OCI-LY7 (cell line): Measurements from ENCODE around the gene HBM. TPM values are rescaled to one million over a fixed set of nuclear protein-coding genes. Genes with fewer than 3 reads are reported as not detected.

Experiments
- BruUV-seq: library from RNA; stranded (reverse); fragments of 400-500 nt; replicated peaks from 2 replicates; lab custom pipeline; 2021; lab: Mats Ljungman, UMichigan
- CTCF ChIA-PET: fragments of 300-600 bp; sonication (Branson Sonifier 250); formaldehyde crosslinking; loops from one replicate; lab custom pipeline; 2022; ENCODE audit warnings: antibody characterized with exemption; ENCODE audit not compliant: unreplicated experiment; lab: Charles Lee
- POLR2A ChIA-PET: fragments of 300-600 bp; sonication (Branson Sonifier 250); formaldehyde crosslinking; loops from one replicate; lab custom pipeline; 2022; ENCODE audit warnings: antibody characterized with exemption; lab: Charles Lee
- DNase-seq: peaks from one replicate; pipeline ENCODE4 v3.0.0-alpha.2; 2015; ENCODE audit warnings: low spot score
- H2AFZ ChIP-seq: fragments of 200-600 bp; sonication (generic), shearing (Covaris generic); 2 replicates; pipeline ENCODE4 v1.6.1; 2014; ENCODE audit warnings: mild to moderate bottlenecking, antibody characterized with exemption, low read length, moderate library complexity
- H3K27ac ChIP-seq: fragments of 200-600 bp; sonication (generic); 2 replicates; pipeline ENCODE4 v1.5.1; 2014; ENCODE audit warnings: mixed run types, low read depth, mild to moderate bottlenecking, moderate library complexity, low read length, inconsistent platforms; ENCODE audit not compliant: poor library complexity, severe bottlenecking
- H3K36me3 ChIP-seq: fragments of 200-600 bp; sonication (generic); 2 replicates; pipeline ENCODE4 v1.6.1; 2014; ENCODE audit warnings: mild to moderate bottlenecking, antibody characterized with exemption, low read length, moderate library complexity, mixed read lengths; ENCODE audit not compliant: insufficient read depth
- H3K4me1 ChIP-seq: fragments of 200-600 bp; sonication (generic); 2 replicates; pipeline ENCODE4 v1.5.1; 2014; ENCODE audit warnings: mild to moderate bottlenecking, low read length; ENCODE audit not compliant: insufficient read depth, poor library complexity, severe bottlenecking
- H3K4me2 ChIP-seq: fragments of 200-600 bp; sonication (generic); 2 replicates; pipeline ENCODE4 v1.6.1; 2014; ENCODE audit warnings: mild to moderate bottlenecking, low read length
- H3K4me3 ChIP-seq: fragments of 200-600 bp; sonication (generic); 2 replicates; pipeline ENCODE4 v1.5.1; 2014; ENCODE audit warnings: mild to moderate bottlenecking, low read depth, low read length; ENCODE audit not compliant: poor library complexity, severe bottlenecking
- H3K79me2 ChIP-seq: fragments of 200-600 bp; sonication (generic); 2 replicates; pipeline ENCODE4 v1.6.1; 2016; ENCODE audit warnings: low read depth, mild to moderate bottlenecking, low read length, moderate library complexity, mixed read lengths; ENCODE audit not compliant: insufficient read depth
- H3K9me2 ChIP-seq: fragments of 200-600 bp; sonication (generic); 2 replicates; pipeline ENCODE4 v1.6.1; 2016; ENCODE audit warnings: mild to moderate bottlenecking, low read length, mixed read lengths; ENCODE audit not compliant: insufficient read depth
- H3K9me3 ChIP-seq: fragments of 200-600 bp; sonication (generic); 2 replicates; pipeline ENCODE4 v1.6.1; 2014; ENCODE audit warnings: mild to moderate bottlenecking, mixed run types, low read length, mixed read lengths
- H4K20me1 ChIP-seq: fragments of 200-600 bp; sonication (generic); 2 replicates; pipeline ENCODE4 v1.6.1; 2014; ENCODE audit warnings: mild to moderate bottlenecking, antibody characterized with exemption, low read length, moderate library complexity, mixed read lengths; ENCODE audit not compliant: insufficient read depth
- EZH2phosphoT487 ChIP-seq: fragments of 200-600 bp; sonication (generic); IDR thresholded peaks from 2 replicates; pipeline ENCODE4 v1.6.1; 2018; ENCODE audit warnings: low read depth, borderline replicate concordance, mild to moderate bottlenecking, mixed run types, antibody characterized with exemption, low read length, moderate library complexity, mixed read lengths
- intact Hi-C: fragments of 100-400 bp; cut with micrococcal nuclease; formaldehyde crosslinking; loops from one replicate; pipeline ENCODE4 v1.10.0; 2022; ENCODE audit not compliant: unreplicated experiment
- total RNA-seq, 2 experiments: library from RNA; depleted of rRNA in 1 of 2; stranded (reverse); fragments of >200 nt in 1 of 2; shearing (Covaris generic) in 1 of 2; gene quantifications; 2 replicates each; pipeline ENCODE4 v1.2.3, GENCODE V29; 2014 to 2022
- TF ChIP-seq, protein P1 (sequence below): fragments of 200-600 bp; sonication (generic); conservative IDR thresholded peaks from 2 replicates; pipeline ENCODE4 v1.5.1; 2014; ENCODE audit warnings: mild to moderate bottlenecking, antibody characterized with exemption, low read length, moderate library complexity, mixed read lengths

Gene HBM
- total RNA-seq, 2 experiments from 2014 or later, result not detected

DNA sequence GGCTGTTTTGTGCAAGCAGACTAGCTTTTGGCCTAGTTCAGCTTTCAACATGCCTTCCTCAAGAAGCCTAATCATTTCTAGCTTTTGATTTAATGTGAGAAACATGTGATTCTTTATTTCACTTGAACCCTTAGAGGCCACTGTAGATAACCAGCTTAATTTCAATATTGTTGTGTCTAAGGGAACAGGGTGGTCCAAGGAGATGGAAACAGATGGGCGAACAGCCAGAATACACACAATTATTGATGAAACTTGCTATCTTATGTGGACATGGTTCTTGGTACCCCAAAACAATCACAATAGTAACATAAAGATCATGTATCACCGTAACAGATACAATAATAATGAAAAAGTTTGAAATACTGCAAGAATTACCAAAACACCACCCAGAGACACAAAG lies 32.1 kb upstream of the HBM start:
- BruUV-seq, result TSS peak; percentile 43
- DNase-seq, result no peak
- no peak overlapping the region for H2AFZ ChIP-seq
- no peaks in the 10 kb centered on the region for H3K9me2 ChIP-seq
- H3K79me2 ChIP-seq, result peaks cover 43% of the 10 kb centered on the region
- ChIA-PET POLR2A (interaction anchor here (0.8 kb wide), 1 partner anchor 16 kb away, joined by 3 read pairs; no protein-coding TSS in a partner anchor), CTCF (no interaction called here)
- H3K4me2 ChIP-seq, result no peak overlapping the region
- H3K4me3 ChIP-seq, result no peak overlapping the region
- peaks cover 10% of the 10 kb centered on the region for H3K4me1 ChIP-seq
- peaks cover 8% of the 10 kb centered on the region; the same call in 1 of the 2 replicates for H3K36me3 ChIP-seq
- H4K20me1 ChIP-seq, result no peaks in the 10 kb centered on the region
- H3K27ac ChIP-seq, result no peak overlapping the region
- TF ChIP-seq EZH2phosphoT487, result no peak
- TF ChIP-seq, protein P1, sequence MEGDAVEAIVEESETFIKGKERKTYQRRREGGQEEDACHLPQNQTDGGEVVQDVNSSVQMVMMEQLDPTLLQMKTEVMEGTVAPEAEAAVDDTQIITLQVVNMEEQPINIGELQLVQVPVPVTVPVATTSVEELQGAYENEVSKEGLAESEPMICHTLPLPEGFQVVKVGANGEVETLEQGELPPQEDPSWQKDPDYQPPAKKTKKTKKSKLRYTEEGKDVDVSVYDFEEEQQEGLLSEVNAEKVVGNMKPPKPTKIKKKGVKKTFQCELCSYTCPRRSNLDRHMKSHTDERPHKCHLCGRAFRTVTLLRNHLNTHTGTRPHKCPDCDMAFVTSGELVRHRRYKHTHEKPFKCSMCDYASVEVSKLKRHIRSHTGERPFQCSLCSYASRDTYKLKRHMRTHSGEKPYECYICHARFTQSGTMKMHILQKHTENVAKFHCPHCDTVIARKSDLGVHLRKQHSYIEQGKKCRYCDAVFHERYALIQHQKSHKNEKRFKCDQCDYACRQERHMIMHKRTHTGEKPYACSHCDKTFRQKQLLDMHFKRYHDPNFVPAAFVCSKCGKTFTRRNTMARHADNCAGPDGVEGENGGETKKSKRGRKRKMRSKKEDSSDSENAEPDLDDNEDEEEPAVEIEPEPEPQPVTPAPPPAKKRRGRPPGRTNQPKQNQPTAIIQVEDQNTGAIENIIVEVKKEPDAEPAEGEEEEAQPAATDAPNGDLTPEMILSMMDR, result no peak
- intact Hi-C loops, result no loop called here
- H3K9me3 ChIP-seq, result no peaks in the 10 kb centered on the region

DNA sequence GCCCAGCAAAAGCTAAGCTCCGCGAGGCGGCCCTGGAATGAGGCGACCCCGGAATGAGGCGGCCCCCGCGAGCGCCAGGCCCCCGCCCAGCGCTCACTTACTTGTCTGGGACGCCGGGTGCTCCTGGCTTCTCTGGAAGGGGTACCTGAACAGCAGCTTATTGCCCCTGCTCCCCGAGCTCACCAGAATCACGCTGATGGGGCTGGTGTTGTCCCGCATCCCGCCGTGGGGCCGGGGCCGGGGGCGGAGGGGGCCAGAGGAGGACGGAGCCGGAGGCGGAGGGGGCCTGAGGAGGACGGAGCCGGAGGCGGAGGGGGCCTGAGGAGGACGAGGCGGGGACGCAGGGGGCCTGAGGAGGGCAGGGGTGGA lies 27.7 kb upstream of the HBM start:
- intact Hi-C loops, result no loop called here
- H3K4me1 ChIP-seq, result peaks cover 10% of the 10 kb centered on the region
- CTCF ChIA-PET, result no interaction called here
- H3K9me3 ChIP-seq, result no peaks in the 10 kb centered on the region
- peak overlapping the region; percentile 64 for H3K4me2 ChIP-seq
- peaks cover 43% of the 10 kb centered on the region for H3K79me2 ChIP-seq
- POLR2A ChIA-PET, result interaction anchor here (0.7 to 0.8 kb wide), 2 partner anchors 13 to 233 kb away, joined by 3 to 4 read pairs; no protein-coding TSS in a partner anchor
- no TSS peak for BruUV-seq
- H4K20me1 ChIP-seq, result no peaks in the 10 kb centered on the region
- peak overlapping the region; percentile 67 for H2AFZ ChIP-seq
- H3K27ac ChIP-seq, result peak overlapping the region; percentile 68
- no peaks in the 10 kb centered on the region for H3K36me3 ChIP-seq
- H3K9me2 ChIP-seq, result no peaks in the 10 kb centered on the region
- peak overlapping the region; percentile 83 for H3K4me3 ChIP-seq
- DNase-seq, result peak; percentile 56
- TF ChIP-seq, protein P1, result no peak
- TF ChIP-seq EZH2phosphoT487, result no peak

- DNase-seq, result no peak
- no TSS peak for BruUV-seq
- peaks cover 10% of the 10 kb centered on the region for H3K4me1 ChIP-seq
- ChIA-PET POLR2A (interaction anchor here (0.6 kb wide), 1 partner anchor 92 kb away, joined by 3 read pairs; no protein-coding TSS in a partner anchor), CTCF (no interaction called here)
- no peaks in the 10 kb centered on the region for H3K9me3 ChIP-seq
- H3K4me2 ChIP-seq, result no peak overlapping the region
- peaks cover 27% of the 10 kb centered on the region for H3K79me2 ChIP-seq
- TF ChIP-seq, protein P1, result no peak
- no peak for TF ChIP-seq EZH2phosphoT487
- no peaks in the 10 kb centered on the region for H4K20me1 ChIP-seq
- no peaks in the 10 kb centered on the region for H3K9me2 ChIP-seq
- H3K36me3 ChIP-seq, result no peaks in the 10 kb centered on the region
- intact Hi-C loops, result no loop called here
- no peak overlapping the region for H3K4me3 ChIP-seq
- no peak overlapping the region for H2AFZ ChIP-seq
- no peak overlapping the region for H3K27ac ChIP-seq
Measured at GRCh38 chr16:140175-140857, 25.5 kb upstream of the HBM start.
